GM19099 (cell line): ENCODE measurements around the gene DDAH1.

Source experiments
- POLR2A ChIP-seq: IDR thresholded peaks from 3 replicates; pipeline ENCODE4 v1.6.1; 2011; ENCODE audit warnings: low read depth; ENCODE audit not compliant: insufficient read length; ENCODE audit errors: extremely low read depth

Gene DDAH1

GRCh38 chr1:85307987-85308832 lies 156.7 kb downstream of the DDAH1 start:
- no peak for TF ChIP-seq POLR2A

- TF ChIP-seq POLR2A: no peak
Observed at GRCh38 chr1:85306236-85306635, 158.7 kb downstream of the DDAH1 start.

- no peak for TF ChIP-seq POLR2A
Observed at GRCh38 chr1:85303440-85304162, 161.4 kb downstream of the DDAH1 start.

- no peak for TF ChIP-seq POLR2A
Observed at GRCh38 chr1:85300140-85300539, 164.8 kb downstream of the DDAH1 start.

GRCh38 chr1:85297855-85298629 lies 166.9 kb downstream of the DDAH1 start:
- no peak for TF ChIP-seq POLR2A

GRCh38 chr1:85297538-85297854 lies 167.5 kb downstream of the DDAH1 start:
- no peak for TF ChIP-seq POLR2A

- TF ChIP-seq POLR2A: no peak
Observed at GRCh38 chr1:85296980-85297379, 168.0 kb downstream of the DDAH1 start.

GRCh38 chr1:85295654-85296053 lies 169.3 kb downstream of the DDAH1 start:
- TF ChIP-seq POLR2A: no peak

GRCh38 chr1:85295006-85295431 lies 169.9 kb downstream of the DDAH1 start:
- no peak for TF ChIP-seq POLR2A

GRCh38 chr1:85290826-85291225 lies 174.1 kb downstream of the DDAH1 start:
- no peak for TF ChIP-seq POLR2A

GRCh38 chr1:85289848-85290335 lies 175.1 kb downstream of the DDAH1 start:
- TF ChIP-seq POLR2A: no peak

GRCh38 chr1:85289207-85289847 lies 175.6 kb downstream of the DDAH1 start:
- TF ChIP-seq POLR2A: no peak

GRCh38 chr1:85284202-85284601 lies 180.8 kb downstream of the DDAH1 start:
- TF ChIP-seq POLR2A: no peak

- TF ChIP-seq POLR2A: no peak
Observed at GRCh38 chr1:85283475-85284199, 181.3 kb downstream of the DDAH1 start.
